Neuronal stem cell (in vitro differentiated cells): ENCODE data around the gene HLA-F.

ENCODE experiments used
- DNase-seq: peaks from one replicate; pipeline ENCODE4 v3.0.0-alpha.2; 2013; ENCODE audit warnings: low spot score
- H2AFZ ChIP-seq: one replicate; pipeline ENCODE4 v1.6.1; 2013; ENCODE audit warnings: mild to moderate bottlenecking, low read length, inconsistent platforms
- H2AK5ac ChIP-seq: 2 replicates; pipeline ENCODE4 v1.6.1; 2013; ENCODE audit warnings: low read depth, mild to moderate bottlenecking, inconsistent platforms, low read length, moderate library complexity, mixed read lengths
- H2BK120ac ChIP-seq: 2 replicates; pipeline ENCODE4 v1.6.1; 2013; ENCODE audit warnings: low read depth, mild to moderate bottlenecking, inconsistent platforms, low read length, moderate library complexity, mixed read lengths
- H2BK12ac ChIP-seq: one replicate; pipeline ENCODE4 v1.6.1; 2013; ENCODE audit warnings: low read length, inconsistent platforms
- H2BK15ac ChIP-seq: 2 replicates; pipeline ENCODE4 v1.6.1; 2013; ENCODE audit warnings: mild to moderate bottlenecking, low read length, inconsistent platforms, mixed read lengths
- H2BK5ac ChIP-seq: one replicate; pipeline ENCODE4 v1.6.1; 2013; ENCODE audit warnings: inconsistent platforms, mild to moderate bottlenecking, low read length, moderate library complexity
- H3K14ac ChIP-seq: one replicate; pipeline ENCODE4 v1.6.1; 2013; ENCODE audit warnings: low read length, inconsistent platforms
- H3K18ac ChIP-seq: 2 replicates; pipeline ENCODE4 v1.6.1; 2013; ENCODE audit warnings: low read length, inconsistent platforms
- H3K23ac ChIP-seq: 2 replicates; pipeline ENCODE4 v1.6.1; 2013; ENCODE audit warnings: low read depth, mild to moderate bottlenecking, mixed read lengths, low read length, inconsistent platforms; ENCODE audit not compliant: poor library complexity
- H3K27ac ChIP-seq: replicated peaks from 3 replicates; pipeline ENCODE4 v1.5.1; 2013; ENCODE audit warnings: low read length, inconsistent platforms
- H3K27me3 ChIP-seq, 3 experiments: 2 replicates each; pipeline ENCODE4 v1.6.1; 2013; ENCODE audit warnings: low read length in 3 of 3, mild to moderate bottlenecking in 2 of 3, inconsistent platforms in 1 of 3, low read depth in 1 of 3, mixed read lengths in 1 of 3, moderate library complexity in 1 of 3; ENCODE audit not compliant: control insufficient read depth in 3 of 3, insufficient read depth in 3 of 3
- H3K36me3 ChIP-seq, 2 donors: replicated peaks in 1 of 2; 2 replicates each; pipeline ENCODE4 v1.6.1; 2013; ENCODE audit warnings: low read length in 2 of 2; ENCODE audit not compliant: control insufficient read depth in 2 of 2, insufficient read depth in 2 of 2
- H3K4ac ChIP-seq: 2 replicates; pipeline ENCODE4 v1.6.1; 2013; ENCODE audit warnings: inconsistent platforms, mild to moderate bottlenecking, low read length, moderate library complexity
- H3K4me1 ChIP-seq, 2 donors: 1 replicate in 1 of 2; 2 replicates in 1 of 2; pipeline ENCODE4 v1.6.1; 2013; ENCODE audit warnings: low read length in 2 of 2, low read depth in 1 of 2; ENCODE audit not compliant: control insufficient read depth in 2 of 2, insufficient read depth in 1 of 2
- H3K4me2 ChIP-seq: one replicate; pipeline ENCODE4 v1.6.1; 2013; ENCODE audit warnings: mild to moderate bottlenecking, low read length, inconsistent platforms; ENCODE audit not compliant: insufficient read depth, poor library complexity, severe bottlenecking
- H3K4me3 ChIP-seq, 2 donors: 2 replicates each; pipeline ENCODE4 v1.5.1; 2013; ENCODE audit warnings: low read length in 2 of 2, mild to moderate bottlenecking in 2 of 2, inconsistent platforms in 1 of 2, moderate library complexity in 1 of 2
- H3K79me1 ChIP-seq: one replicate; pipeline ENCODE4 v1.6.1; 2013; ENCODE audit warnings: low read depth, mild to moderate bottlenecking, inconsistent platforms, low read length, moderate library complexity
- H3K9ac ChIP-seq: one replicate; pipeline ENCODE4 v1.6.1; 2013; ENCODE audit warnings: mild to moderate bottlenecking, low read depth, low read length, inconsistent platforms; ENCODE audit not compliant: poor library complexity
- H3K9me3 ChIP-seq, 2 donors: replicated peaks in 1 of 2; 2 replicates each; pipeline versions ENCODE3 to v1.6.1; 2013; ENCODE audit warnings: low read length in 2 of 2, mild to moderate bottlenecking in 2 of 2, inconsistent platforms in 1 of 2, low read depth in 1 of 2, mixed read lengths in 1 of 2, moderate library complexity in 1 of 2; ENCODE audit not compliant: control insufficient read depth in 2 of 2, insufficient read depth in 1 of 2
- H4K8ac ChIP-seq: one replicate; pipeline ENCODE4 v1.6.1; 2013; ENCODE audit warnings: low read depth, mild to moderate bottlenecking, inconsistent platforms, low read length, moderate library complexity
- H4K91ac ChIP-seq: one replicate; pipeline ENCODE4 v1.6.1; 2013; ENCODE audit warnings: low read length, low read depth, mild to moderate bottlenecking, inconsistent platforms; ENCODE audit not compliant: poor library complexity
- WGBS, 2 donors: extraction: QIAGEN DNeasy Blood & Tissue Kit; methylation state at CpG; one replicate each; pipeline ENCODE4 v1.1.7; 2013; ENCODE audit warnings: missing lambda C conversion rate in 2 of 2, mixed read lengths in 1 of 2; ENCODE audit not compliant: insufficient read length in 2 of 2, insufficient replicate concordance in 1 of 2; ENCODE audit errors: extremely low coverage in 2 of 2; 5-methylcytosine and 5-hydroxymethylcytosine counted together

The HLA-F gene

DNA sequence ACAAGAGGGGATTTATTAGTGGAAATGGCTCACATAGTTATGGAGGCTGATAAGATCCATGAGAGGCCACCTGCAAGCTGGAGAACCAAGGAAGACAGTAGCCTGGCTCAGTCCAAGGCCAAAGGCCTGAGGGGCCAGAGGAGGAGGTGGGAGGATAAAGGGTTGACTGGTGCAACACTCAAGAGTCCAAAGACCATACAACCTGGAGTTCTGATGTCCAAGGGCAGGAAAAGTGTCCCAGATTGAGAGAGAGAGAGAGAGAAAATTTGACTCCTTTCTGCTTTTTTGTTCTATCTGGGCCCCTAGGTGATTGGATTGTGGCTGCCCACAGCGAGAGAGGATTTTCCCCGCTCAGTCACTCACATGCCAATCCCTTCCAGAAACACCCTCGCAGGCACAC, 8.0 kb downstream of the HLA-F start:
- peaks cover 0 to 3% of the 10 kb centered on the region in 2 donors for H3K9me3 ChIP-seq
- DNase-seq, result no peak

DNA sequence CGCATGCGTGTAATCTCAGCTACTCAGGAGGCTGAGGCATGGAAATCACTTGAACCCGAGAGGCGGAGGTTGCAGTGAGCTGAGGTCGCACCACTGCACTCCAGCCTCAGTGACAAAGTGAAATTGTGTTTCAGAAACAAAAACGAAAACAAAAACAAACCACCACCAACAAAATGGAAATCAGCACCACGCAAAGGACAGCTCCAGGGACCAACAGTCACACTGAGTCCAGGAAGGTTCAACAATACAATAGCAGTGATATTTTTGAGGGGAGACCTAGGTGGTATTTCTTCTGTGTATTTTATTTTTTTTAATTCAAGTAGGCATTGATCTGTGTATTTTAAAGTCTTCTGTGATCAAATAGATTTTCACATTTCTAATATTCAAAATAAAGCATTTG, 9.8 kb downstream of the HLA-F start:
- no peak overlapping the region for H2BK12ac ChIP-seq
- H3K36me3 ChIP-seq, result no peaks in the 10 kb centered on the region
- DNase-seq, result no peak
- H3K79me1 ChIP-seq, result no peaks in the 10 kb centered on the region
- H2BK5ac ChIP-seq, result no peak overlapping the region
- no peak overlapping the region for H4K8ac ChIP-seq
- no peak overlapping the region for H3K4me2 ChIP-seq
- no peak overlapping the region for H3K18ac ChIP-seq
- no peak overlapping the region for H3K4me3 ChIP-seq
- peaks cover 0 to 20% (median 4%) of the 10 kb centered on the region in 3 experiments for H3K27me3 ChIP-seq
- no peak overlapping the region for H3K9ac ChIP-seq
- H3K23ac ChIP-seq, result no peak overlapping the region
- no peak overlapping the region for H2BK15ac ChIP-seq
- no peak overlapping the region for H4K91ac ChIP-seq
- no peak overlapping the region for H3K14ac ChIP-seq
- no peak overlapping the region for H3K4ac ChIP-seq
- no peaks in the 10 kb centered on the region for H3K4me1 ChIP-seq
- no peak overlapping the region for H2AFZ ChIP-seq
- H3K9me3 ChIP-seq, result no peaks in the 10 kb centered on the region
- no peak overlapping the region for H3K27ac ChIP-seq
- no peak overlapping the region for H2AK5ac ChIP-seq
- H2BK120ac ChIP-seq, result no peak overlapping the region
- no CpG with 5 or more reads among the region's 7 CpGs for WGBS, 2 donors

More for the DNA sequence above, 8.0 kb downstream of the HLA-F start:
- no CpG with 5 or more reads among the region's 3 CpGs for WGBS, 2 donors
- no peak overlapping the region for H2BK15ac ChIP-seq
- no peak overlapping the region for H2BK120ac ChIP-seq
- no peak overlapping the region for H3K9ac ChIP-seq
- peaks cover 2% of the 10 kb centered on the region for H3K79me1 ChIP-seq
- no peak overlapping the region for H2AFZ ChIP-seq
- H3K4me3 ChIP-seq, result no peak overlapping the region
- no peak overlapping the region for H3K23ac ChIP-seq
- H3K4me2 ChIP-seq, result no peak overlapping the region
- no peak overlapping the region for H3K18ac ChIP-seq
- H3K27me3 ChIP-seq, result peaks cover 0 to 20% (median 4%) of the 10 kb centered on the region in 3 experiments
- no peak overlapping the region for H3K14ac ChIP-seq
- no peak overlapping the region for H2BK5ac ChIP-seq
- no peaks in the 10 kb centered on the region for H3K4me1 ChIP-seq
- H4K91ac ChIP-seq, result no peak overlapping the region
- no peak overlapping the region for H3K4ac ChIP-seq
- H2BK12ac ChIP-seq, result no peak overlapping the region
- H3K36me3 ChIP-seq, result no peaks in the 10 kb centered on the region
- no peak overlapping the region for H3K27ac ChIP-seq
- H2AK5ac ChIP-seq, result no peak overlapping the region
- no peak overlapping the region for H4K8ac ChIP-seq

DNA sequence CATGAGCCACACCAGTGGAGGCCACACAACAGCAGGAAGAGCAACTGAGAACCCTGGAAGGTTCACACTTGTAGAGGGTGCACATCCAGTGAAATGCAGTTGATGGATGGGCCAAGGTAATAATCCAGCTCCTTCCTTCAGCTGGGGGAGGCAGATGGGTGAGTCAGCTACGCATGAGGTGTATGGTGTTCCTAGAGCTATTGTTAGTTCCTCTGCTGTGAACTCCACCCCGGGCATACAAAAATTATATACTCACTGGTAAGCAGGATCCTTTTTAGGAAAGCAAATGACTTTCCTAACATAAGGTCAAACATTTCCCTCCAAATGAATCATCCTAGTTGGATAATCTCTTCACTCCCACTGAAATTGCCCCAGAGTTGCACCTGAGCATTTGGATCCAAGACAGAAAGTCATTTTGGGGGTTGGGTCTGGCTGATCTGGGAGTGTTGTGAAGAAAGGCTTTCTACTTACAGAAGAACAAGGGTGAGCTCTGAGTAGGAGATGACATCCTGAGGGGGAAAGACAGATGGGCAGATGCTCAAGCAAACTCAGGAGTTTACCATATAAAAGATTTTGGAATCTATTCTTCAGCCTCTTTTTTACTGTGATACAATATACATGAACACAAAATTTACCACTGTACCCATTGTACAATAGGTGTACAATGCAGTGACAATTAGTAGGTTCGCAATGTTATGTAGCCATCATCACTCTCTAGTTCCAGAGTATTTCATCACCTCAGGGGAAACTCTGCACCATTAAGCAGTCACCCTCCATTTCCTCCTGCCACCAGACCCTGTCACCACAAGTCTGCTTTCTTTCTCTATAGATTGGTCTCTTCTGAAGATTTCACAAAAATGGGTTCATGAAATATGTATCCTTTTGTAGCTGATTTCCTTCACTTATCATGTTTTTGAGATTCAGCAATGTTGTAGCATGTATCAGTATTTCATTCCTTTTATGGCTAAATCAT, 11.1 kb downstream of the HLA-F start:
- no peaks in the 10 kb centered on the region for H3K36me3 ChIP-seq
- no peak overlapping the region for H3K4me3 ChIP-seq
- H3K4me1 ChIP-seq, result no peaks in the 10 kb centered on the region
- H2BK15ac ChIP-seq, result no peak overlapping the region
- H3K27ac ChIP-seq, result no peak overlapping the region
- H3K79me1 ChIP-seq, result no peaks in the 10 kb centered on the region
- H2BK120ac ChIP-seq, result no peak overlapping the region
- H2AK5ac ChIP-seq, result no peak overlapping the region
- WGBS, 2 donors, result no CpG with 5 or more reads among the region's 3 CpGs
- H3K4ac ChIP-seq, result no peak overlapping the region
- H3K14ac ChIP-seq, result no peak overlapping the region
- H3K18ac ChIP-seq, result no peak overlapping the region
- no peak overlapping the region for H3K9ac ChIP-seq
- H3K27me3 ChIP-seq, result peaks cover 0 to 16% (median 4%) of the 10 kb centered on the region in 3 experiments
- H2BK5ac ChIP-seq, result no peak overlapping the region
- DNase-seq, result no peak
- no peak overlapping the region for H4K8ac ChIP-seq
- H3K4me2 ChIP-seq, result no peak overlapping the region
- H4K91ac ChIP-seq, result no peak overlapping the region
- no peak overlapping the region for H2AFZ ChIP-seq
- no peaks in the 10 kb centered on the region for H3K9me3 ChIP-seq
- H3K23ac ChIP-seq, result no peak overlapping the region
- no peak overlapping the region for H2BK12ac ChIP-seq

DNA sequence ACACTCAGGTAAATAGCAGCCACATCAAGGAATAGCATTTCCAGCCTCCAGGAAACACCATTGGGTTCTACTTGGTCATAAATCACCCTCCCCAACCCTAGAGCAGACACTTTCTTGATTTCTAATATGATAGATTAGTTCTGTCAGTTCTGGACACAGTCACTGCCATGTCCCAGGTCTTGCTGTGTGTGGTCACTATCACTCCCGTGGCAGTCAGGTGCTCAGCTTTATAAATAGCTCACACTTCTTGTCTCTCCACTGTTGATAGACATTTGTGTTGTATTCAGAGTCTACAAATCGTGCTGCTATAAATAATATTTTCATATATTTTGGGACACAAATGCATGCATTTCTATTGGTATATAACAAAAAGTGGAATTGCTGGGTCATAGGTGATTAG, 13.3 kb downstream of the HLA-F start:
- H3K36me3 ChIP-seq, result no peaks in the 10 kb centered on the region
- H3K9me3 ChIP-seq, result no peaks in the 10 kb centered on the region
- no peak overlapping the region for H3K9ac ChIP-seq
- H3K27ac ChIP-seq, result no peak overlapping the region
- peaks cover 0 to 17% (median 0%) of the 10 kb centered on the region in 3 experiments for H3K27me3 ChIP-seq
- H2BK120ac ChIP-seq, result no peak overlapping the region
- no peak overlapping the region for H4K91ac ChIP-seq
- no peak overlapping the region for H2AK5ac ChIP-seq
- H2BK12ac ChIP-seq, result no peak overlapping the region
- no peaks in the 10 kb centered on the region for H3K4me1 ChIP-seq
- no peak overlapping the region for H4K8ac ChIP-seq
- no peak overlapping the region for H2BK5ac ChIP-seq
- H3K14ac ChIP-seq, result no peak overlapping the region
- no peak overlapping the region for H3K4me2 ChIP-seq
- no peak overlapping the region for H3K23ac ChIP-seq
- no peak overlapping the region for H2BK15ac ChIP-seq
- H3K4me3 ChIP-seq, result no peak overlapping the region
- H2AFZ ChIP-seq, result no peak overlapping the region
- H3K18ac ChIP-seq, result no peak overlapping the region
- no peaks in the 10 kb centered on the region for H3K79me1 ChIP-seq
- DNase-seq, result no peak
- WGBS, 2 donors, result no CpG with 5 or more reads among the region's 2 CpGs
- no peak overlapping the region for H3K4ac ChIP-seq
